Large intestine (tissue), 12 donors: ENCODE data around the gene CNFN. TPM values are rescaled to one million over a fixed set of nuclear protein-coding genes. Genes with fewer than 3 reads are reported as not detected.
A peak's percentile ranks its signal among the peaks of the same experiment; 100 is the strongest.

Experiments used
- DNase-seq, 2 donors: peaks; one replicate each; pipeline versions ENCODE4 v3.0.0 to v3.0.0-alpha.2; 2013
- H3K27ac ChIP-seq: one replicate; pipeline ENCODE4 v1.5.1; 2013; ENCODE audit warnings: low read length
- H3K27me3 ChIP-seq: 2 replicates; pipeline ENCODE4 v1.6.1; 2013; ENCODE audit warnings: low read length; ENCODE audit not compliant: control insufficient read depth, insufficient read depth
- H3K36me3 ChIP-seq: 2 replicates; pipeline ENCODE4 v1.6.1; 2013; ENCODE audit warnings: low read length; ENCODE audit not compliant: control insufficient read depth, insufficient read depth
- H3K4me1 ChIP-seq: one replicate; pipeline ENCODE4 v1.6.1; 2013; ENCODE audit warnings: low read length; ENCODE audit not compliant: control insufficient read depth, insufficient read depth
- H3K4me3 ChIP-seq: one replicate; pipeline ENCODE4 v1.5.1; 2013; ENCODE audit warnings: low read length
- H3K9me3 ChIP-seq: one replicate; pipeline ENCODE4 v1.6.1; 2013; ENCODE audit warnings: mild to moderate bottlenecking, low read depth, low read length, moderate library complexity; ENCODE audit not compliant: control insufficient read depth
- WGBS: methylation state at CpG from one replicate; pipeline ENCODE4 v1.1.5; 2013; ENCODE audit warnings: low lambda C conversion rate; ENCODE audit not compliant: insufficient coverage; 5-methylcytosine and 5-hydroxymethylcytosine counted together
- long read RNA-seq, 11 donors: transcript quantifications; one replicate each; lab custom pipeline, GENCODE V29; 2026
- polyA plus RNA-seq: library from polyadenylated mRNA; unstranded; fragments of 120-200 nt; gene quantifications from one replicate; pipeline ENCODE4 v1.2.1, GENCODE V29; 2013

The CNFN gene, protein sequence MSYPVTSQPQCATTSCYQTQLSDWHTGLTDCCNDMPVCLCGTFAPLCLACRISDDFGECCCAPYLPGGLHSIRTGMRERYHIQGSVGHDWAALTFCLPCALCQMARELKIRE
- 13.5 TPM for polyA plus RNA-seq
- long read RNA-seq, donor 1, partial matches to known transcripts = 15 of 15 reads
- long read RNA-seq, donor 1, other reads (novel, unspliced or antisense) = 0 of 15 reads
- long read RNA-seq, donor 2, partial matches to known transcripts = 28 of 28 reads
- long read RNA-seq, donor 2, other reads (novel, unspliced or antisense) = 0 of 28 reads
- long read RNA-seq, donor 3, partial matches to known transcripts = 69 of 69 reads
- long read RNA-seq, donor 3, other reads (novel, unspliced or antisense) = 0 of 69 reads
- long read RNA-seq, donor 4, partial matches to known transcripts = 5 of 5 reads
- long read RNA-seq, donor 4, other reads (novel, unspliced or antisense) = 0 of 5 reads
- long read RNA-seq, donor 5 = 0 reads
- long read RNA-seq, donor 6, partial matches to known transcripts = 40 of 40 reads
- long read RNA-seq, donor 6, other reads (novel, unspliced or antisense) = 0 of 40 reads
- long read RNA-seq, donor 7, partial matches to known transcripts = 5 of 5 reads
- long read RNA-seq, donor 7, other reads (novel, unspliced or antisense) = 0 of 5 reads
- long read RNA-seq, donor 8, partial matches to known transcripts = 42 of 42 reads
- long read RNA-seq, donor 8, other reads (novel, unspliced or antisense) = 0 of 42 reads
- long read RNA-seq, donor 9, partial matches to known transcripts = 30 of 30 reads
- long read RNA-seq, donor 9, other reads (novel, unspliced or antisense) = 0 of 30 reads
- long read RNA-seq, donor 10, partial matches to known transcripts = 24 of 24 reads
- long read RNA-seq, donor 10, other reads (novel, unspliced or antisense) = 0 of 24 reads
- long read RNA-seq, donor 11, partial matches to known transcripts = 16 of 16 reads
- long read RNA-seq, donor 11, other reads (novel, unspliced or antisense) = 0 of 16 reads

DNA sequence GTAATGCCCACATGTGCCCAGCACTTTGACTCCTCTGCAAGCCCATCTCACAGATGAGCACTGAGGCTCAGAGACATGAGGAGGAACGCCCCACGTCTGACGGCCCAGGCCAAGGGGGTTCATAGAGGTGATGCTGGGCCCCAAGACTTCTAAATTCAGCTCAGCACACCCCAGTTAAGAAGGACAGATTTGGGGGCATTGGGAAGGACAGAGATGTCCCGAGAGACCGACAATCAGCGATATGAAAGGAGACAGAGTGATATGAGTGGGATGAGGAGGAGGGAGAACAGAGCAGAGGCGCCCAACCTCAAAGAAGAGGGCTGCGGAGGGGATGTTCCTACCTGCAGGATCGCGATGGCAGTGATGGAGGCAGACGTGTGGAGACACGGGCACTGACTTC, at the start of gene CNFN:
Gene CNFN, minus strand, starts transcription at position 399 of the 400 bp plus-strand sequence. CDS start 1,260 bp downstream, outside the sequence.
- no peaks in the 10 kb centered on the region for H3K4me1 ChIP-seq
- H3K9me3 ChIP-seq = no peaks in the 10 kb centered on the region
- H3K36me3 ChIP-seq = no peaks in the 10 kb centered on the region
- 60% methylated on average over 1 of the region's 12 CpGs for WGBS
- DNase-seq = no peak
- no peak within 1 kb of the TSS for H3K27ac ChIP-seq
- peaks cover 36% of the 10 kb centered on the region for H3K27me3 ChIP-seq
- no peak within 1 kb of the TSS for H3K4me3 ChIP-seq

DNA sequence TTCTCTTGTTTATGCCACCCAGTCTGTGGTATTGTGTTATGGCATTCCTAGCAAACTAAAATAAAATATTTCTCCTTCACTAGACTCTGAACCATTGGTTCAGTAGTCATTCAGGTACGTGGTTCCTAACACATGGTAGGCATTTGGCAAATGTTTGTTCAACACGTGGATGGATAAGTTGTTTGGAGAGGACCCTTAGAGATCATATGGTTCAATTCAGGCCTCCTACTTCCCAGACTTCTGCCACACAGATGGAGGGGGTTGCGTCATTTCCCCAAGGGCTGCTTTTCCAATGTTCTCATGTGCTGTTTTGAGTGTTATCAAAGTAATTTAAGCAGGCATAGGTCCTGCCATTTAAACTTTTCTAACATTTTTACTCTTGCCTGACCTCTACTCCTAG, 45.9 kb upstream of the CNFN start:
- Histone ChIP-seq H3K27ac (no peak overlapping the region), H3K27me3 (no peaks in the 10 kb centered on the region)
- no CpG with 5 or more reads among the region's 3 CpGs for WGBS

DNA sequence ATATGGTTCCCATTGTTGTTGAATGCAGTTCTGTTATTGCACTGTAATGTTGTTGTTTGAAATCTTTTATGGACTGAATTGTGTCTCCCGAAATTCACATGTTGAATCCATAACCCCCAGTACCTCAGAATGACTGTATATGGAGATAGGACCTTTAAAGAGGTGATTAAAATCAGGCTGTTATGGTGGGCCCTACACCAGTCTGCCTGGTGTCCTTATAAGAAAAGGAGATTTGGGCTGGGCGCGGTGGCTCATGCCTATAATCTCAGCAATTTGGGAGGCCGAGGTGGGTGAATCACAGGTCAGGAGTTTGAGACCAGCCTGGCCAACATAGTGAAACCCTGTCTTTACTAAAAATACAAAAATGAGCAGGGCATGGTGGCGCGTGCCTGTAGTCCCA, 45.2 kb upstream of the CNFN start:
- Histone ChIP-seq H3K9me3 (no peaks in the 10 kb centered on the region), H3K27me3 (no peaks in the 10 kb centered on the region), H3K4me3 (no peak overlapping the region), H3K36me3 (no peaks in the 10 kb centered on the region), H3K4me1 (peaks cover 11% of the 10 kb centered on the region), H3K27ac (no peak overlapping the region)
- no CpG with 5 or more reads among the region's 6 CpGs for WGBS
- no peak for DNase-seq

More for the DNA sequence above, 45.9 kb upstream of the CNFN start:
- H3K36me3 ChIP-seq = no peaks in the 10 kb centered on the region
- H3K9me3 ChIP-seq = no peaks in the 10 kb centered on the region
- no peak overlapping the region for H3K4me3 ChIP-seq
- H3K4me1 ChIP-seq = peaks cover 18% of the 10 kb centered on the region
- no peak for DNase-seq

DNA sequence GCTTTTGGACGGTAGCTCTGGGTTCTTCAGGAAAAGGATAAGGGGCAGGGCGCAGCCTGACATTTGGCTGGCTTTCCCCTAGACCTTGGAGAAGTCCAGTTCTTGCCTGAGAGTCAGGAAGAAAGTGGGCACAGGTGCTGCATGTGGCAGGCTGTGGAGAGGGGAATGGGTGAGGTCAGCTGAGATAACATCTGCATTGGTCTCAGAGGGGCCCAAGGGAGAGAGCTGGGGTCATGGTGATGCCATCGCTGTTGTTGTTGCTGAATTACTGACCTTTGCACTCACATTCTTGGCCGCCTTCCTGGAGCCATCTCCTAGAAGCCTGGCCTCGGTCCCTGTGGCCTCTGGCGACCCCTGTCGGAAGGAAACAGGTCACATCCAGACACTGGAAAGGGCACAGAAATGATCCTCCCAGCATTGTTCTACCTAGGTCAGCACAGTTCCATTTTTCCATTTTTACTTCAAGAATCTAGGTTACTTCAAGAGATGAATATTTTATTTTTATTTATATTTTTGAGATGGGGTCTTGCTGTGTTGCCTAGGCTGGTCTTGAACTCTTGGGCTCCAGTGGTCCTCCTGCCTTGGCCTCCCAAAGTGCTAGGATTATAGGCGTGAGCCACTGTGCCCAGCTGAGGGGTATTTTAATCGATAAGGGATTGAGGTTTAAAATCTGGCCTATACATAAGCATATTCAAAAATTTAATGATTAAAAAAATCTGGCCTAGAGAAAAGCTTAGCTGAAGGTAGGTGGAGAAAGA, 43.6 kb upstream of the CNFN start:
- Histone ChIP-seq H3K36me3 (no peaks in the 10 kb centered on the region), H3K4me1 (peaks cover 13% of the 10 kb centered on the region), H3K27ac (peak overlapping the region; percentile 82), H3K9me3 (no peaks in the 10 kb centered on the region), H3K4me3 (no peak overlapping the region), H3K27me3 (no peaks in the 10 kb centered on the region)
- WGBS = 78% methylated on average over 3 of the region's 9 CpGs
- peak; percentile 90 to 92 for DNase-seq

DNA sequence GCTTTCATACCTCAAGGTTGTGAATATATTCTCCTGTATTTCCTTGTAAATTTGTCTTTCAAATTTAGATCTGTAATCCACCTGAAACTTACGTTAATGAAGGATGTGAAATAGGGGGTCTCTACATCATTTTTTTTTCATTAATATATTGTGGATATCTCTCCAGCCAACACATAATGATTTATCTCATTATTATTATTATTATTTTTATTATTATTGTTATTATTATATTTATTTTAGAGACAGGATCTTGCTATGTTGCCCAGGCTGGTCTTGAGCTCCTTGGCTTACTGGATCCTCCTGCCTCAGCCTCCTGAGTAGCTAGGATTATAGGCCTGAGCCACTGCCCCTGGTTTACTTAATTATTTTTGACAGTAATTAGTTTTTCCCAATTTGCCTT, 41.4 kb upstream of the CNFN start:
- H3K4me3 ChIP-seq = no peak overlapping the region
- H3K27ac ChIP-seq = no peak overlapping the region
- H3K36me3 ChIP-seq = no peaks in the 10 kb centered on the region
- peaks cover 16% of the 10 kb centered on the region for H3K4me1 ChIP-seq
- no peaks in the 10 kb centered on the region for H3K9me3 ChIP-seq
- DNase-seq = no peak
- H3K27me3 ChIP-seq = no peaks in the 10 kb centered on the region
- WGBS = 100% methylated on average over 1 of the region's 1 CpG

DNA sequence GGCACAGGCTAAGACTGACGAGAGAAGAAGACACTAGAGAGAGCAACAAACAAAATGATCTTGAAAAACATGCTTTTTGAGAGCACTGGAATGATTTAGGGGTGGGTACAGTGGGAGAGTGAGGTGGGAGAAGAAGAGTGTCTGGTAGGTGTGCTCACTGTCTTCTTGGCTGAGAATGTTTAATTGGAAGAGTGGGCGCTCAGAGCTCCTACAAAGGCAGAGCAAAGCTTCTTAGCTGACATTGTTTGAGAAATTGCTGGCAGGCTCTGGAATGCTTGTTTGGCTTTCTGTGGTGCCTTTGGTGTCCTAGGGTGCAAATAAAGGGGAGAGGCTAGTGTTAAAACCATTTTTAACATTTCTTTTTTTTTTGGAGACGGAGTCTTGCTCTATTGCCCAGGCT, 38.6 kb upstream of the CNFN start:
- DNase-seq = no peak
- Histone ChIP-seq H3K4me1 (peaks cover 28% of the 10 kb centered on the region), H3K9me3 (peaks cover 7% of the 10 kb centered on the region), H3K36me3 (no peaks in the 10 kb centered on the region), H3K4me3 (no peak overlapping the region), H3K27me3 (no peaks in the 10 kb centered on the region), H3K27ac (peak overlapping the region; percentile 59)
- WGBS = 100% methylated on average over 1 of the region's 3 CpGs

DNA sequence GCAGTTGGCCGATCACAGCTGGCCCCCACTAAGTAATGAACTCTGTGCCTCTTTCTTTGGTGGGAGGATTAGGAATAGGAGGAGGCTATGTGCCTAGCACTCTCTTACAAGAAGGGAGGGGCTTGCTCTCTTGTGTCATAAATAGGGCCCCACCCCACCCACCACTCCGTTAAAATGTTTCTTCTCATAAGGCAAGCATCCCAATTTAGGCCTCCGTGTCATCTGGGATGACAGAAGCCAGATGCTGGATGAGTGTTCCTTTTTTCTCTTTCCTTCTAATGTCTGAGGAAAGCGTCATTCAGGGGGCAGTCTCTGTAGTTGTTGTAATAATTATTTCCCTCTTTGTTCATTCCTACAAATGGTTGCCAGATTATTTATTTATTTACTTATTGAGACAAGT, 37.2 kb upstream of the CNFN start, which contains the start of gene LIPE:
Gene LIPE, minus strand, starts transcription at position 76 of the 400 bp plus-strand sequence. CDS start 239 bp downstream, outside the sequence.
- Histone ChIP-seq H3K36me3 (no peaks in the 10 kb centered on the region), H3K4me3 (no peak within 1 kb of the TSS), H3K27ac (peak within 1 kb of the TSS; percentile 59), H3K9me3 (peaks cover 7% of the 10 kb centered on the region), H3K27me3 (no peaks in the 10 kb centered on the region), H3K4me1 (peaks cover 22% of the 10 kb centered on the region)
- no peak for DNase-seq
- WGBS = no CpG with 5 or more reads among the region's 4 CpGs

DNA sequence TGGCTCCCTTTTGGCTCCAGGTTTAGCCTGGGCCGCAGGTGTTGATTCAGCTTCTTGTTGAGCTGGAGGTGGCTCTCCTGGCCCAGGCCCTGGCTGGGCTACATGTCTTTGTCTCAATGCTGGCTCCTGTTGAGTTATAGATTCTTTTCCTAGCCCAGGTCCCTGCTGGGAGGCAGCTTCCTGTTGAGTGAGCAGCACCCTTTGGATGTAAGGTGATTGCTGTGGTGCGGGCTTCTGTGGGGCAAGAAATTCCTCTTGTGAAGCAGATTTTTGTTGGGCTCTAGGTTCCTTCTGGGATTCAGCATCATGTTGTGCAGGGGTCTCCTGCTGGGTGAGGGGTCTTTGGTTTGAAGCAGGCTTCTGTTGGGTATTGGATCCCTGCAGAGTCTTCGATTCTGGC, 36.5 kb upstream of the CNFN start:
- no peaks in the 10 kb centered on the region for H3K36me3 ChIP-seq
- DNase-seq = no peak
- no CpG with 5 or more reads among the region's 3 CpGs for WGBS

DNA sequence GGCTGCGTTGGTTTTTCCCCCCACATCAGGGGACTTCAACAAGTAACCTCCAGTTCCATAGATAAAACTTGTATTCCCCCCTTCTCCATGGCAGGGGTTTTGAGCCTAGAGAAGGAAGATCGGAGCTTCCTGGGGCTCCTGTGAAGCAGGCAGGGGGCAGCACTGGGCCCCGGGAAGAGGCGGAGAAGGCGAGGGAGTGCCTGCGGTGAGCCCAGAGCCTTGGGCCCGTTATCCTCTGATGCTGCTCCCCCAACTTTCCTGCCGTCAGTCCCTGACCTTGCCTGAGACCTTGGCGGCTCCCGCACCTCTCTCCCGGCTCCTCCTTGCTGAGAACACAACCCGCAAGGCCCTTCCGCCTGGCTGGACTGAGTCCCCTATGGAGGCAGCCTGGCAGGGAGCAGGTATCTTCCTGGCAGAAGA, 34.6 kb upstream of the CNFN start:
- peaks cover 2% of the 10 kb centered on the region for H3K36me3 ChIP-seq
- H3K27ac ChIP-seq = peak overlapping the region; percentile 70
- H3K9me3 ChIP-seq = peaks cover 7% of the 10 kb centered on the region
- H3K4me1 ChIP-seq = peaks cover 39% of the 10 kb centered on the region
- no CpG with 5 or more reads among the region's 13 CpGs for WGBS
- no peaks in the 10 kb centered on the region for H3K27me3 ChIP-seq
- no peak overlapping the region for H3K4me3 ChIP-seq
- no peak for DNase-seq

More for the DNA sequence above, 36.5 kb upstream of the CNFN start:
- Histone ChIP-seq H3K4me3 (no peak overlapping the region), H3K4me1 (peaks cover 28% of the 10 kb centered on the region), H3K27me3 (no peaks in the 10 kb centered on the region), H3K27ac (no peak overlapping the region), H3K9me3 (peaks cover 7% of the 10 kb centered on the region)
